Upper lobe of left lung (tissue), 6 donors: Measurements from ENCODE around the gene TFAP2A. TPM values are rescaled to one million over a fixed set of nuclear protein-coding genes. Genes with fewer than 3 reads are reported as not detected.
A peak's percentile ranks its signal among the peaks of the same experiment; 100 is the strongest.

Source experiments
- ATAC-seq, 2 donors: fragments of 200-7000 bp; cut with Tn5 transposase; one replicate each; pipeline ENCODE4 v1.9.1; 2022; ENCODE audit warnings: mild to moderate bottlenecking in 2 of 2, moderate library complexity in 2 of 2; ENCODE audit not compliant: low FRiP score in 2 of 2
- DNase-seq, 2 donors: peaks; one replicate each; pipeline ENCODE4 v3.0.0-alpha.2; 2019 to 2020
- H3K27ac ChIP-seq, 4 donors: fragments of 200-600 bp; sonication (generic); one replicate each; pipeline ENCODE4 v1.5.1; 2016 to 2019
- H3K27me3 ChIP-seq, 4 donors: fragments of 200-600 bp; sonication (generic); one replicate each; pipeline ENCODE4 v1.5.1; 2017 to 2019
- H3K36me3 ChIP-seq, 4 donors: fragments of 200-600 bp; sonication (generic); one replicate each; pipeline ENCODE4 v1.5.1; 2016 to 2019
- H3K4me1 ChIP-seq, 4 donors: fragments of 200-600 bp; sonication (generic); one replicate each; pipeline ENCODE4 v1.5.1; 2018 to 2019
- H3K4me3 ChIP-seq, 4 donors: fragments of 200-600 bp; sonication (generic); one replicate each; pipeline ENCODE4 v1.5.1; 2017 to 2019; ENCODE audit warnings: mild to moderate bottlenecking in 2 of 4, moderate library complexity in 1 of 4
- H3K9me3 ChIP-seq, 4 donors: fragments of 200-600 bp; sonication (generic); one replicate each; pipeline ENCODE4 v1.5.1; 2018 to 2019
- EP300 ChIP-seq, 4 donors: sonication (generic); formaldehyde crosslinking; IDR thresholded peaks; one replicate each; pipeline ENCODE4 v1.5.1; 2017; ENCODE audit warnings: antibody characterized with exemption in 4 of 4, control low read depth in 2 of 4
- POLR2A ChIP-seq, 4 donors: fragments of 450-650 bp; IDR thresholded peaks; one replicate each; pipeline ENCODE4 v1.5.1; 2016 to 2017; ENCODE audit warnings: antibody characterized with exemption in 4 of 4, mild to moderate bottlenecking in 2 of 4
- POLR2AphosphoS5 ChIP-seq, 2 donors: sonication (generic); formaldehyde crosslinking; IDR thresholded peaks; one replicate each; pipeline ENCODE4 v1.5.1; 2017; ENCODE audit warnings: antibody characterized with exemption in 2 of 2
- WGBS, 2 donors: methylation state at CpG; one replicate each; pipeline ENCODE4 v1.1.5; 2017 to 2018; 5-methylcytosine and 5-hydroxymethylcytosine counted together
- total RNA-seq, 6 donors: library from RNA; depleted of rRNA in 4 of 6; stranded (reverse); fragments of >200 nt in 4 of 6; gene quantifications; one replicate each; pipeline versions ENCODE4 v1.1.0 to v1.2.1, GENCODE V29; 2016 to 2021
- TF ChIP-seq, protein P1 (sequence below), 6 experiments: fragments of 450-650 bp in 4 of 6; fragments of 200-600 bp in 2 of 6; sonication (generic) in 2 of 6; IDR thresholded peaks; one replicate each; pipeline ENCODE4 v1.5.1; 2016 to 2019; ENCODE audit warnings: antibody characterized with exemption in 6 of 6
- donor health status: DM: no; HTN: no; CAD: no; lungs with moderate emphysema.
- donor health status: DM: no; HTN: yes; CAD: no; lungs with severe emphysema.

TFAP2A gene
- total RNA-seq, 6 donors from 2014 or later = 0.69 to 7.8 (median 1.1) TPM; not detected in 1

DNA sequence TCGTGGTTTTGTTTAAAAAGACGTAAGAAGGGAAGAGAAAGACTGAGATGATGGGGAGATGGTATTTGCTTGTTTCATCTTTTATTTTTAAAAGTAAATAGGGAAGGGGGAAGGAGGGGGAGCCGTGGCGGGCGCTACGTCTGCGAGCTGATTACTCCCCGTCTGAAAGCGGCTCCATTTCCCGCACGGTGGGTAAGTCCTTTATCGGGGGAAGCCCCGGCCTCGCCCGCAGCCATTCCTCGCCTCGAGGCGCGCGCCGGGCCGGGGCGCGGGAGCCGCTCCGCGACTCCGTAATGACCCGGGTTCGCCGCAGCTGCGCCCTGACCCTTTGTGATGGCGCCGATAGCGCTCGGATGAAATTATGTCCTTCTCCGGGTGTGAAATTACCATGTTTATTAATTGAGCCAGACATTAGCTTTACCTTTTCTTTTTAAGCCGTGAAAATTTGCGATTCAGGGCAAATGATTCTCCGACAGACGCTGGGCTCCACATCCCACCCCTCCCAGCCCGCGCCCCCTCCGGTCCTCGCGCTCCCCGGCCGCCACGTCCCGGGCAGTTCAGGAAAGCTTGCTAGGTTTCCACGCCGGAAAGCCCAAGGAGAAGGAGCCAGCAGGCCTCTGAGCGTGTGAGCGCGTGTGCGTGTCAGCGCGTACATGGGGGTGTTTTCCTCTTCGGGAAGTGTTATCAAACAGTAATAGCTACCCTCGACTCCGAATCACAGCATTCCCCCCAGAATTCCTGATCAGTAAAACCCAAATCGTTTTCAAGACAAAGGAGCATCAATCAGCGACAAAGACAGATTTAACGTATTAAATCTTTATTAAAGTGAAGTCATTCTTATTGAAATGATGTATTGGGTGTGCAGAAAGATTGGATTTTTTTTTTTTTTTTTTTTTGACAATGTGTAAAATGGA, 30.0 kb downstream of the TFAP2A start:
- TF ChIP-seq POLR2AphosphoS5 (IDR thresholded peaks at IDR 0.05) (no peak), EP300 (IDR thresholded peaks at IDR 0.05) (no peak), POLR2A (IDR thresholded peaks at IDR 0.05) (no peak)
- TF ChIP-seq, protein P1, sequence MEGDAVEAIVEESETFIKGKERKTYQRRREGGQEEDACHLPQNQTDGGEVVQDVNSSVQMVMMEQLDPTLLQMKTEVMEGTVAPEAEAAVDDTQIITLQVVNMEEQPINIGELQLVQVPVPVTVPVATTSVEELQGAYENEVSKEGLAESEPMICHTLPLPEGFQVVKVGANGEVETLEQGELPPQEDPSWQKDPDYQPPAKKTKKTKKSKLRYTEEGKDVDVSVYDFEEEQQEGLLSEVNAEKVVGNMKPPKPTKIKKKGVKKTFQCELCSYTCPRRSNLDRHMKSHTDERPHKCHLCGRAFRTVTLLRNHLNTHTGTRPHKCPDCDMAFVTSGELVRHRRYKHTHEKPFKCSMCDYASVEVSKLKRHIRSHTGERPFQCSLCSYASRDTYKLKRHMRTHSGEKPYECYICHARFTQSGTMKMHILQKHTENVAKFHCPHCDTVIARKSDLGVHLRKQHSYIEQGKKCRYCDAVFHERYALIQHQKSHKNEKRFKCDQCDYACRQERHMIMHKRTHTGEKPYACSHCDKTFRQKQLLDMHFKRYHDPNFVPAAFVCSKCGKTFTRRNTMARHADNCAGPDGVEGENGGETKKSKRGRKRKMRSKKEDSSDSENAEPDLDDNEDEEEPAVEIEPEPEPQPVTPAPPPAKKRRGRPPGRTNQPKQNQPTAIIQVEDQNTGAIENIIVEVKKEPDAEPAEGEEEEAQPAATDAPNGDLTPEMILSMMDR (IDR thresholded peaks at IDR 0.05) = no peak

DNA sequence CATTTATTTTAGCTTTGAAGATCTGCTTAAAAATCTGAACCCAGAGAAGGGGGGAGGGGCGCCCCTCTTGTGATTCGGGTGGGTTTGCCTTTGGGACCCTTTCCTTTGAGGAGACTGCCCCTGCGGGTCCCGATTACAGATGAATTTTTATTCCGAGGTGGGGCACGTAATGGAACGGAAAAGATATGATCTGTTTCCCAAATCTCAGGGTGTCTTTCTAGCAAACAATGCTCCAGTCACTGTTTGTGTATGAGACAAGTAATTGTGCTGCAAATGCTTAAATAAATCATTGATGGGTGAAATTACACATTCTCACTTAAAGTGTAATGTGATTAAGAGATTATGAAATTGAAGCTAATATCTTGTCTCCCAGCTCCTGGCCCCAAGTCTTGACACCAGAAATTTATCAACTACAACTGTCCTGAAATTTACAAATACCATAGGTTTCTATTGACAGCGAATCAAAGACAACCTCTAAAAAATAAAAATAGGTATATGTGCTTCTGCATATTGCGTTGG, 30.7 kb downstream of the TFAP2A start:
- DNase-seq (no peak), ATAC-seq (no peak)
- Histone ChIP-seq H3K36me3 (no peaks in the 10 kb centered on the region), H3K27ac (no peak overlapping the region), H3K27me3 (peaks cover 3 to 62% (median 42%) of the 10 kb centered on the region in 4 donors), H3K4me3 (no peak overlapping the region), H3K9me3 (no peaks in the 10 kb centered on the region), H3K4me1 (peaks cover 10 to 36% (median 14%) of the 10 kb centered on the region in 4 donors)
- TF ChIP-seq EP300 (IDR thresholded peaks at IDR 0.05) = no peak
- TF ChIP-seq POLR2AphosphoS5 (IDR thresholded peaks at IDR 0.05) = no peak
- TF ChIP-seq POLR2A (IDR thresholded peaks at IDR 0.05) = no peak
- TF ChIP-seq, protein P1 (IDR thresholded peaks at IDR 0.05) = no peak
- 11 to 12% methylated on average over 8 to 9 of the region's 9 CpGs for WGBS, 2 donors

More for the DNA sequence above, 30.0 kb downstream of the TFAP2A start:
- H3K4me3 ChIP-seq = no peak overlapping the region
- peaks cover 3 to 69% (median 46%) of the 10 kb centered on the region in 4 donors for H3K27me3 ChIP-seq
- no peaks in the 10 kb centered on the region for H3K9me3 ChIP-seq
- WGBS, 2 donors = 11 to 16% methylated on average over 38 to 64 of the region's 64 CpGs
- H3K4me1 ChIP-seq = peaks cover 10 to 39% (median 14%) of the 10 kb centered on the region in 4 donors
- H3K36me3 ChIP-seq = no peaks in the 10 kb centered on the region
- no peak for ATAC-seq
- peak in 1 of 2 donors; percentile 47 for DNase-seq
- H3K27ac ChIP-seq = no peak overlapping the region

DNA sequence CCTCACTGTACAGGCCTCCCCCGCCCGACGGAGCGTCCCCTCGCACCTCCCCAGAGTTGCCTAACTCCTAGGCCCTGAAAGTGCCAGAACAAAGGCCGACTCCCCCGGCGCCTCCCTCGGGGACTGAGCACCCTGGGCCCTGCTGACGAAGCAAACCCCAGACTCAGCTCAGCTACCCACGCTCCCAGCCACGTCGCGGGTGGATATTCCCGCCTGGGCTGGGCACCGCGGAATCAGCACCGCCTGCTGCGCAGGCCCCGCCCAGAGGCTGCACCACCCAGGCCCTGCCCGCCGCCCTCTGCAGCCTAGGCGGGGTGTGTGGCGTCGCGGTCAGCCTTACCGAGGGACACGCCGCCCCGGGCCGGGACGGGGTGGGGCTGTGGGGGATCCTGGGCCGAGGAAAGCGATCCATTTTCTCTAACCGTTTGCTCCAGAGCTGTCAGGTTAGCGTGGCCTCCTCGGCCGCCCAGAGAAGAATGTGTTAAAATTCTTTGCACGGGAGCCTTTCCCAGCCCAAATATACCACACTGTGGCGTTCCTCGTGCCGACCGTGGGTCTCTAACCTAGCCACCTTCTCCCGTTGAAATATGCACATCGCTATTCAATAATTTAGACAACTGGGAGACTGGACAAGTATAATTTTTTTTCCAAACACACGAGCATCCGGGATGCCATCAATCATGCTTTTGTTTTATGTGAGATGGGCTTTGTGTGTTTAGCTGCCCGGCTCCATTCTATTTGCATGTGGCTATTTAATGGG, 31.4 kb downstream of the TFAP2A start:
- Histone ChIP-seq H3K4me3 (peak overlapping the region in 1 of 4 donors; percentile 20), H3K4me1 (peaks cover 10 to 36% (median 14%) of the 10 kb centered on the region in 4 donors), H3K27ac (no peak overlapping the region), H3K36me3 (no peaks in the 10 kb centered on the region), H3K27me3 (peaks cover 3 to 60% (median 40%) of the 10 kb centered on the region in 4 donors), H3K9me3 (no peaks in the 10 kb centered on the region)
- peak in 1 of 2 donors; percentile 42 for ATAC-seq
- peak in 1 of 2 donors; percentile 70 for DNase-seq
- WGBS, 2 donors = 5% methylated on average over 40 to 48 of the region's 48 CpGs
- no peak for TF ChIP-seq POLR2A (IDR thresholded peaks at IDR 0.05)
- no peak for TF ChIP-seq POLR2AphosphoS5 (IDR thresholded peaks at IDR 0.05)
- TF ChIP-seq EP300 (IDR thresholded peaks at IDR 0.05) = no peak

DNA sequence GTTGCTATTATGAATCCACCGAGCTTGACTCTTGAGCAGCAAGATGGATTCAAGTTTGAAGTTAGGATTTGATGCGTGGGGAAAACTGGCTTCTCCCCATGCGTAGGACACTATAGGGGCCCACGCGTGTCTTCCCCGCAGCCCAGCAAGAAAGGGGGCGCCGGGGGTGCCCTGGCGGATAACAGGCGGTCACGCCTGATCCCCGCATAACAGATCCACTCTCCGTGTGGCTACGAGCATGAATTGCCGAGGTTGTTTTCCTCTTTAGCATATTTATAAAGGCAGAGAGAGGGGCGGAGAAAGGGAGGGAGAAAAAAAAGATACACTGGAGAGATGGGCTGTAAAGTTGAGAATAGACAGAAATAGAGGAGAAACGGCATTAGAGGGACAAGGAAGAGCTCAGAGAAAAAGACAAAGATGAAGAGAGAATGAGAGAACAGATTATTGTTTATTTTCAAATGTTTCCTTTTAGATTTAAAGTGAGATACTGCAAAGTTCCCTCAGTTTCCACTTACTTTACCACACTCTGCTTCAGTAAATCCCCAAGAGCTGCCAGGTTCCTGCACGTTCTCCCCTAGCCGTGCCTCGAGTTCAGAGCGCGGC, 32.0 kb downstream of the TFAP2A start:
- Histone ChIP-seq H3K4me1 (peaks cover 10 to 36% (median 14%) of the 10 kb centered on the region in 4 donors), H3K36me3 (no peaks in the 10 kb centered on the region), H3K9me3 (no peaks in the 10 kb centered on the region), H3K4me3 (no peak overlapping the region), H3K27me3 (peaks cover 3 to 61% (median 38%) of the 10 kb centered on the region in 4 donors), H3K27ac (no peak overlapping the region)
- no peak for TF ChIP-seq POLR2A (IDR thresholded peaks at IDR 0.05)
- TF ChIP-seq EP300 (IDR thresholded peaks at IDR 0.05) = no peak
- TF ChIP-seq, protein P1 (IDR thresholded peaks at IDR 0.05) = no peak
- TF ChIP-seq POLR2AphosphoS5 (IDR thresholded peaks at IDR 0.05) = no peak
- ATAC-seq (no peak), DNase-seq (peak in 1 of 2 donors; percentile 32)
- WGBS, 2 donors = 11% methylated on average over 22 of the region's 22 CpGs
